Smooth muscle cell (in vitro differentiated cells): ENCODE measurements around the gene FANCE. TPM values are rescaled to one million over a fixed set of nuclear protein-coding genes. Genes with fewer than 3 reads are reported as not detected.

Source experiments
- DNase-seq: peaks from one replicate; lab custom pipeline; 2025; ENCODE audit not compliant: unreplicated experiment; lab: John Stamatoyannopoulos, UW
- H2AFZ ChIP-seq: fragments of 200-600 bp; sonication (generic); 2 replicates; pipeline ENCODE4 v1.6.0; 2016; ENCODE audit warnings: antibody characterized with exemption, low read depth, mild to moderate bottlenecking
- H3F3A ChIP-seq: fragments of 200-600 bp; sonication (generic); 2 replicates; pipeline ENCODE4 v1.6.0; 2017; ENCODE audit warnings: antibody characterized with exemption, low read depth
- H3K27ac ChIP-seq: fragments of 200-600 bp; sonication (generic); 2 replicates; pipeline ENCODE4 v1.5.1; 2016; ENCODE audit warnings: low read depth, mild to moderate bottlenecking
- H3K27me3 ChIP-seq: fragments of 200-600 bp; sonication (generic); 2 replicates; pipeline ENCODE4 v1.6.1; 2016; ENCODE audit warnings: low read depth, mild to moderate bottlenecking
- H3K36me3 ChIP-seq: fragments of 200-600 bp; sonication (generic); 2 replicates; pipeline ENCODE4 v1.5.1; 2016; ENCODE audit warnings: low read depth
- H3K4me1 ChIP-seq: fragments of 200-600 bp; sonication (generic); 2 replicates; pipeline ENCODE4 v1.5.1; 2016; ENCODE audit warnings: low read depth
- H3K4me2 ChIP-seq: fragments of 200-600 bp; sonication (generic); 2 replicates; pipeline ENCODE4 v1.6.0; 2016; ENCODE audit warnings: mild to moderate bottlenecking
- H3K4me3 ChIP-seq: fragments of 200-600 bp; sonication (generic); 2 replicates; pipeline ENCODE4 v1.5.1; 2016; ENCODE audit warnings: mild to moderate bottlenecking
- H3K79me2 ChIP-seq: fragments of 200-600 bp; sonication (generic); 2 replicates; pipeline ENCODE4 v1.6.0; 2016; ENCODE audit warnings: low read depth, mild to moderate bottlenecking
- H3K9ac ChIP-seq: fragments of 200-600 bp; sonication (generic); 2 replicates; pipeline ENCODE4 v1.6.0; 2016; ENCODE audit warnings: low read depth
- H3K9me3 ChIP-seq: fragments of 200-600 bp; sonication (generic); replicated peaks from 2 replicates; pipeline ENCODE4 v1.5.1; 2016; ENCODE audit warnings: low read depth
- H4K20me1 ChIP-seq: fragments of 200-600 bp; sonication (generic); 2 replicates; pipeline ENCODE4 v1.6.0; 2016; ENCODE audit warnings: low read depth
- WGBS: methylation state at CpG from one replicate; pipeline ENCODE4 v1.1.7; 2016; ENCODE audit warnings: low lambda C conversion rate; 5-methylcytosine and 5-hydroxymethylcytosine counted together
- polyA plus RNA-seq: library from polyadenylated mRNA; unstranded; fragments of >200 nt; fragmentation: Nextera tagmentation; extraction: Ambion mirVana; gene quantifications from 2 replicates; pipeline ENCODE4 v1.2.1, GENCODE V29; 2016
- total RNA-seq: library from RNA; depleted of rRNA; stranded (reverse); fragments of >200 nt; gene quantifications from 2 replicates; pipeline ENCODE4 v1.2.3, GENCODE V29; 2014
- TF ChIP-seq, protein P1 (sequence below): fragments of 200-600 bp; sonication (generic); IDR thresholded peaks from 2 replicates; pipeline ENCODE4 v1.5.1; 2017; ENCODE audit warnings: borderline replicate concordance, mild to moderate bottlenecking, antibody characterized with exemption; ENCODE audit not compliant: insufficient read depth, poor library complexity, severe bottlenecking

FANCE gene
- total and polyA plus RNA-seq, 2 experiments from 2014 or later = 3.6 to 5.6 TPM

DNA sequence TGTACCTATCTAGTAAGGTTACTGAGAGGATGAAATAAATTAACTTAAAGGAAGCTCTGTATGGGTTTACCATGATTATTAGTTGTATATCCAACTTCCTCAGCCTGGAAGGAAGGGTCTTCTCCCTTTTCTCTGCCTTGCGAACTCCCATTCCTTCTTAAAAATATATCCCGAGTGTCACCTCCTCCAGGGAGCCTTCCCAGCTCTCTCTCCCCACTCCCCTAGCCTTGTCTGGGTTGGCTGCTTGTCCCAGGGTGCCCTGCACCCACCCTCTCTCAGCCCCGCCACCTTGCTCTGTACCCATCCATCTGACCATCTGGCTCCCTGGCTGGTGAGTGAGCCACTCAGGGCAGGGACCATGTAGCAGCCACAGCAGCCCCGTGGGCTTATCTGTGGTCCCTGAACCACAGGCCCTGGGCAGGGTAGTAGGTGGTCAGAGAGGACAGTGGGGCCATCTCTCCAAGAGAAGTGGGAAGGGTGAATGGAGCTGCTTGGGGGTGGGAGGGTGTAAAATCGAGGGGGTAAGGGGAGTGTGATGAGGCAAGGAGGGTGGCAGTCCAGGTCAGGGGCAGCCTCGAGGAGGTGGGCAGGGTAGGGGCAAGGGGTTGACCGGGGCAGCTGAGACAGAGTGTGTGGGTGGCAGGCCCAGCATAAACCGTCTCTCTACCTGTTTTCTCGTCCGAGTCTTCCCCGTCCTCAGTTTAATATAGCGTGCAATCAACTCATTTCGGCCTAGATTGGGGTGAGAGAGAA, 31.9 kb downstream of the FANCE start:
- Histone ChIP-seq H3K4me3 (no peak overlapping the region), H3K4me2 (no peak overlapping the region), H3K79me2 (peaks cover 47% of the 10 kb centered on the region), H3K27ac (no peak overlapping the region), H3K27me3 (no peaks in the 10 kb centered on the region), H2AFZ (no peak overlapping the region), H3F3A (peaks cover 5% of the 10 kb centered on the region), H3K4me1 (peaks cover 38% of the 10 kb centered on the region), H4K20me1 (peaks cover 71% of the 10 kb centered on the region), H3K9me3 (no peaks in the 10 kb centered on the region), H3K9ac (no peak overlapping the region), H3K36me3 (no peaks in the 10 kb centered on the region)
- no peak for DNase-seq
- WGBS = 90% methylated on average over 13 of the region's 13 CpGs
- TF ChIP-seq, protein P1, sequence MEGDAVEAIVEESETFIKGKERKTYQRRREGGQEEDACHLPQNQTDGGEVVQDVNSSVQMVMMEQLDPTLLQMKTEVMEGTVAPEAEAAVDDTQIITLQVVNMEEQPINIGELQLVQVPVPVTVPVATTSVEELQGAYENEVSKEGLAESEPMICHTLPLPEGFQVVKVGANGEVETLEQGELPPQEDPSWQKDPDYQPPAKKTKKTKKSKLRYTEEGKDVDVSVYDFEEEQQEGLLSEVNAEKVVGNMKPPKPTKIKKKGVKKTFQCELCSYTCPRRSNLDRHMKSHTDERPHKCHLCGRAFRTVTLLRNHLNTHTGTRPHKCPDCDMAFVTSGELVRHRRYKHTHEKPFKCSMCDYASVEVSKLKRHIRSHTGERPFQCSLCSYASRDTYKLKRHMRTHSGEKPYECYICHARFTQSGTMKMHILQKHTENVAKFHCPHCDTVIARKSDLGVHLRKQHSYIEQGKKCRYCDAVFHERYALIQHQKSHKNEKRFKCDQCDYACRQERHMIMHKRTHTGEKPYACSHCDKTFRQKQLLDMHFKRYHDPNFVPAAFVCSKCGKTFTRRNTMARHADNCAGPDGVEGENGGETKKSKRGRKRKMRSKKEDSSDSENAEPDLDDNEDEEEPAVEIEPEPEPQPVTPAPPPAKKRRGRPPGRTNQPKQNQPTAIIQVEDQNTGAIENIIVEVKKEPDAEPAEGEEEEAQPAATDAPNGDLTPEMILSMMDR = no peak

DNA sequence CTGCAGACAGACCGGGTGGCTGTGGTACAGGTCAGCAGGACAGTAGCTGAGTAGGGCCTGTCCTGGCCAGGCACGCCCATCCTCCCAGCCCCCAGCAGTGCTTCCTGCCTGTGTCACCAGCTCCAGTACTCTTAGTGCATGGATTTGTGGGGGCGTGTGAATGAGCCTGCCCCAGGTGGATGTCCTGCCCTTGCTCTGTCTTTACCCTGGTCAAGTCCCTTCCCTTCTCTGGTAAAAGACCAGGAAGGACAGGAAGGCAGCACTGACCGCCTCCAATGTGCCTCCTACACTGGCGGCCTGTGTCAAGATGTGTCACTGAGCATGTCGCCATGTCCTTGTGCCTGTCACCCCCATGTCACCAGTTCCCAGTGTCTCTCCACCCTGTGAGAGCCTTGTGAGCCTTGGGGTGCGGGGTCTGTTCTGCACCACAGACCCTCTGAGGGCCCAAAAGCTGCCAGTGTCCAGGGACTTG, 32.8 kb downstream of the FANCE start:
- peaks cover 47% of the 10 kb centered on the region for H3K4me1 ChIP-seq
- H3K27ac ChIP-seq = peak overlapping the region; percentile 94
- H3F3A ChIP-seq = peaks cover 6% of the 10 kb centered on the region
- peaks cover 56% of the 10 kb centered on the region for H3K79me2 ChIP-seq
- TF ChIP-seq, protein P1 = no peak
- H3K36me3 ChIP-seq = no peaks in the 10 kb centered on the region
- WGBS = 69% methylated on average over 7 of the region's 7 CpGs
- peaks cover 78% of the 10 kb centered on the region for H4K20me1 ChIP-seq
- H3K9me3 ChIP-seq = no peaks in the 10 kb centered on the region
- no peaks in the 10 kb centered on the region for H3K27me3 ChIP-seq
- peak overlapping the region; percentile 80 for H3K4me2 ChIP-seq
- DNase-seq = no peak
- no peak overlapping the region for H2AFZ ChIP-seq
- H3K9ac ChIP-seq = peak overlapping the region; percentile 29
- no peak overlapping the region for H3K4me3 ChIP-seq

GRCh38 chr6:35485402-35485877, 33.3 kb downstream of the FANCE start:
- peaks cover 6% of the 10 kb centered on the region for H3F3A ChIP-seq
- H3K27ac ChIP-seq = peak overlapping the region; percentile 94
- peaks cover 52% of the 10 kb centered on the region for H3K4me1 ChIP-seq
- peaks cover 79% of the 10 kb centered on the region for H4K20me1 ChIP-seq
- H2AFZ ChIP-seq = no peak overlapping the region
- peak overlapping the region; percentile 68 for H3K9ac ChIP-seq
- peaks cover 61% of the 10 kb centered on the region for H3K79me2 ChIP-seq
- 30% methylated on average over 11 of the region's 11 CpGs for WGBS
- DNase-seq = no peak
- peak overlapping the region; percentile 80 for H3K4me2 ChIP-seq
- H3K27me3 ChIP-seq = no peaks in the 10 kb centered on the region
- no peaks in the 10 kb centered on the region for H3K36me3 ChIP-seq
- TF ChIP-seq, protein P1 = no peak
- no peak overlapping the region for H3K4me3 ChIP-seq
- H3K9me3 ChIP-seq = no peaks in the 10 kb centered on the region
